Thyroid gland (tissue), 4 donors: ENCODE measurements around the gene FRMD4A. TPM values are rescaled to one million over a fixed set of nuclear protein-coding genes. Genes with fewer than 3 reads are reported as not detected.

Source experiments
- DNase-seq, 2 donors: peaks; one replicate each; pipeline ENCODE4 v3.0.0-alpha.2; 2019
- H3K27ac ChIP-seq, 3 donors: fragments of 200-600 bp; sonication (generic); 1 replicate in 2 of 3; 2 replicates in 1 of 3; pipeline ENCODE4 v1.5.1; 2016 to 2019; ENCODE audit warnings: mild to moderate bottlenecking in 1 of 3, moderate library complexity in 1 of 3
- H3K27me3 ChIP-seq: fragments of 200-600 bp; sonication (generic); one replicate; pipeline ENCODE4 v1.5.1; 2019
- H3K36me3 ChIP-seq, 2 donors: fragments of 200-600 bp; sonication (generic); one replicate each; pipeline ENCODE4 v1.5.1; 2016 to 2019
- H3K4me1 ChIP-seq, 2 donors: fragments of 200-600 bp; sonication (generic); one replicate each; pipeline ENCODE4 v1.5.1; 2017 to 2019
- H3K4me3 ChIP-seq, 3 donors: fragments of 200-600 bp; sonication (generic); replicated peaks in 1 of 3; 1 replicate in 2 of 3; 2 replicates in 1 of 3; pipeline ENCODE4 v1.5.1; 2016; ENCODE audit warnings: mild to moderate bottlenecking in 1 of 3
- H3K9me3 ChIP-seq: fragments of 200-600 bp; sonication (generic); one replicate; pipeline ENCODE4 v1.5.1; 2017
- POLR2A ChIP-seq, 2 donors: fragments of 450-650 bp; IDR thresholded peaks; one replicate each; pipeline ENCODE4 v1.6.1; 2017; ENCODE audit warnings: antibody characterized with exemption in 2 of 2, mild to moderate bottlenecking in 2 of 2, moderate library complexity in 1 of 2
- WGBS, 2 donors: methylation state at CpG; one replicate each; pipeline ENCODE4 v1.1.5; 2017; 5-methylcytosine and 5-hydroxymethylcytosine counted together
- intact Hi-C: fragments of 100-400 bp; cut with DNase I; formaldehyde crosslinking; loops from one replicate; pipeline ENCODE4 v1.15.1; 2023
- total RNA-seq, 4 donors: library from RNA; depleted of rRNA; stranded (reverse); fragments of >200 nt; gene quantifications; one replicate each; pipeline ENCODE4 v1.2.3, GENCODE V29; 2016
- TF ChIP-seq, protein P1 (sequence below), 6 experiments: fragments of 200-600 bp in 3 of 6; fragments of 450-650 bp in 3 of 6; sonication (generic) in 3 of 6; IDR thresholded peaks; one replicate each; pipeline ENCODE4 v1.5.1; 2016 to 2019; ENCODE audit warnings: antibody characterized with exemption in 6 of 6, mild to moderate bottlenecking in 2 of 6, inconsistent platforms in 1 of 6, moderate library complexity in 1 of 6

Gene FRMD4A
- total RNA-seq, 4 donors from 2014 or later = 10.6 to 18.6 (median 16.3) TPM

GRCh38 chr10:13740461-13740860, 590.3 kb downstream of the FRMD4A start:
- H3K27ac ChIP-seq = no peak overlapping the region
- peaks cover 0 to 7% of the 10 kb centered on the region in 2 donors for H3K36me3 ChIP-seq
- TF ChIP-seq POLR2A (IDR thresholded peaks at IDR 0.05) = no peak
- TF ChIP-seq, protein P1, sequence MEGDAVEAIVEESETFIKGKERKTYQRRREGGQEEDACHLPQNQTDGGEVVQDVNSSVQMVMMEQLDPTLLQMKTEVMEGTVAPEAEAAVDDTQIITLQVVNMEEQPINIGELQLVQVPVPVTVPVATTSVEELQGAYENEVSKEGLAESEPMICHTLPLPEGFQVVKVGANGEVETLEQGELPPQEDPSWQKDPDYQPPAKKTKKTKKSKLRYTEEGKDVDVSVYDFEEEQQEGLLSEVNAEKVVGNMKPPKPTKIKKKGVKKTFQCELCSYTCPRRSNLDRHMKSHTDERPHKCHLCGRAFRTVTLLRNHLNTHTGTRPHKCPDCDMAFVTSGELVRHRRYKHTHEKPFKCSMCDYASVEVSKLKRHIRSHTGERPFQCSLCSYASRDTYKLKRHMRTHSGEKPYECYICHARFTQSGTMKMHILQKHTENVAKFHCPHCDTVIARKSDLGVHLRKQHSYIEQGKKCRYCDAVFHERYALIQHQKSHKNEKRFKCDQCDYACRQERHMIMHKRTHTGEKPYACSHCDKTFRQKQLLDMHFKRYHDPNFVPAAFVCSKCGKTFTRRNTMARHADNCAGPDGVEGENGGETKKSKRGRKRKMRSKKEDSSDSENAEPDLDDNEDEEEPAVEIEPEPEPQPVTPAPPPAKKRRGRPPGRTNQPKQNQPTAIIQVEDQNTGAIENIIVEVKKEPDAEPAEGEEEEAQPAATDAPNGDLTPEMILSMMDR (IDR thresholded peaks at IDR 0.05) = no peak
- H3K4me3 ChIP-seq = no peak overlapping the region
- H3K27me3 ChIP-seq = no peaks in the 10 kb centered on the region
- intact Hi-C loops = no loop called here
- DNase-seq = no peak
- H3K9me3 ChIP-seq = no peaks in the 10 kb centered on the region
- 52 to 58% methylated on average over 4 of the region's 4 CpGs for WGBS, 2 donors
- H3K4me1 ChIP-seq = no peaks in the 10 kb centered on the region

- H3K4me3 ChIP-seq = no peak overlapping the region
- DNase-seq = no peak
- H3K9me3 ChIP-seq = no peaks in the 10 kb centered on the region
- intact Hi-C loops = no loop called here
- TF ChIP-seq, protein P1 (IDR thresholded peaks at IDR 0.05) = no peak
- TF ChIP-seq POLR2A (IDR thresholded peaks at IDR 0.05) = no peak
- 76 to 93% methylated on average over 2 of the region's 2 CpGs for WGBS, 2 donors
- H3K27me3 ChIP-seq = no peaks in the 10 kb centered on the region
- peaks cover 0 to 7% of the 10 kb centered on the region in 2 donors for H3K36me3 ChIP-seq
- H3K27ac ChIP-seq = no peak overlapping the region
- H3K4me1 ChIP-seq = no peaks in the 10 kb centered on the region
These were observed 591.5 kb downstream of the FRMD4A start for GRCh38 chr10:13739183-13739582.

DNA sequence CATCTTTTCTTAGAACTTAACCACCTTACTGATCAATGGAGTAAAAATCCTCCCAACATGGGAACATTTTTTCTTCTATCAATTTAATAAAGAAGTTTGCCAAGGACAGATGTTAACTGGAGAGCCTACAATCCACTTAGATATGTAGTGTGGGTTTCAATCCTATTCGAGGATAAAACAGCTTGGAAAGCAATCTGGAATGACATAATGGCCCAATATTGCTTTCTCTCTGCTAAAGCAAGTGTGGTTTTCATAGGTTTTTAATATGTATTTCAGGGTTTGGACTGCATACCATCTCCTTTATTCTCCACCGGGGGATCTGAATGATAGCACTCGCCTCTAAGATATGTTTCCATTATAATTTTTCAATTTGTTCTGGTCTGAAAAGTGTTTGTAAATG, 594.2 kb downstream of the FRMD4A start:
- Histone ChIP-seq H3K4me3 (no peak overlapping the region), H3K27me3 (no peaks in the 10 kb centered on the region), H3K27ac (no peak overlapping the region), H3K4me1 (no peaks in the 10 kb centered on the region), H3K36me3 (peaks cover 0 to 7% of the 10 kb centered on the region in 2 donors), H3K9me3 (no peaks in the 10 kb centered on the region)
- no peak for DNase-seq
- intact Hi-C loops = no loop called here
- WGBS, 2 donors = 89 to 94% methylated on average over 3 of the region's 3 CpGs
- TF ChIP-seq, protein P1 (IDR thresholded peaks at IDR 0.05) = no peak
- TF ChIP-seq POLR2A (IDR thresholded peaks at IDR 0.05) = no peak

- Histone ChIP-seq H3K4me3 (no peak overlapping the region), H3K27me3 (no peaks in the 10 kb centered on the region), H3K27ac (no peak overlapping the region), H3K36me3 (peaks cover 0 to 7% of the 10 kb centered on the region in 2 donors), H3K4me1 (no peaks in the 10 kb centered on the region), H3K9me3 (no peaks in the 10 kb centered on the region)
- TF ChIP-seq, protein P1 (IDR thresholded peaks at IDR 0.05) = no peak
- no peak for TF ChIP-seq POLR2A (IDR thresholded peaks at IDR 0.05)
- whole genome bisulfite sequencing, 2 donors = 91 to 93% methylated on average over 8 of the region's 8 CpGs
- intact Hi-C loops = no loop called here
- DNase-seq = no peak
These were observed 596.6 kb downstream of the FRMD4A start for GRCh38 chr10:13734151-13734550.

DNA sequence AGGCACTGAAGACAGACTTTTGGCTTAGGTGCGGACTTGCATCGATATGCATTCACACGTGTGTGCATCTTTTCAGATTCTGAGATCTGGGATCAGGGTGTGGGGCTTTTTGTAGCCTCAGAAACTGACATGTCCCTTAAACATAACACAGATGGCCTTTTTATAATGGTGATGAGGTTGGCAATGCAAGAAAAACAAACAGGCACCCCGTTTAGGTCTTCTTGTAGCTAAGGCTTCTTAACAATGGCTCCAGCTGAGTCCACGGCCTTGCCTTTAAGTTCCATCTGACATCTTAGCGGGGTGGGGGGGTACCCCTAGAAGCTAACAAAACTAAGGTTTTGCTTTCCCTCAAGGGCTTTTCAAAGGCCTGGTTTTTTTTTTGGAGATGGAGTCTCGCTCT, 597.7 kb downstream of the FRMD4A start:
- Histone ChIP-seq H3K27me3 (no peaks in the 10 kb centered on the region), H3K36me3 (peaks cover 0 to 5% of the 10 kb centered on the region in 2 donors), H3K9me3 (no peaks in the 10 kb centered on the region), H3K4me1 (no peaks in the 10 kb centered on the region), H3K4me3 (no peak overlapping the region), H3K27ac (no peak overlapping the region)
- 95 to 96% methylated on average over 7 of the region's 7 CpGs for WGBS, 2 donors
- no peak for DNase-seq
- TF ChIP-seq POLR2A (IDR thresholded peaks at IDR 0.05) = no peak
- TF ChIP-seq, protein P1 (IDR thresholded peaks at IDR 0.05) = no peak
- intact Hi-C loops = no loop called here
